GM21825 (cell line): ENCODE data around the gene TCERG1L.
"Not testable (repeated sequence)": the region's sequence is repeated elsewhere in the genome, so short reads cannot be mapped to it uniquely, and the experiment has no call there.

ENCODE experiments used
- ATAC-seq: cut with Tn5 transposase; IDR thresholded peaks from one replicate; pipeline ENCODE4 v1.9.1; 2021; ENCODE audit warnings: mild to moderate bottlenecking, moderate library complexity; ENCODE audit not compliant: unreplicated experiment

The TCERG1L gene

DNA sequence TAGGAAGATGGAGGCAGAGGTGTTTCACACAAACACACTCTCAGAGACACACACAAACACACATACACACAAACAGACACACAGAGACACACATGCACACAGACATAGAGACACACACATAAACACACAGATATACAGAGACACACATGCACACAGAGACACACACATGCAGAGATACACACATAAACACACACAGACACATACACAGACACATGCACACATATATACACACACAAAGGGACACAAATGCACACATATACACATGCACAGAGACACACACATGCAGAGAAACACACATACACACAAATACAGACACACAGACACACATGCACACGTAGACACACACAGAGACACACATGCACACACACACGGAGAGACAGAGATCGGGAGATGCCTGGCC, 163.3 kb downstream of the TCERG1L start:
- no peak for ATAC-seq

DNA sequence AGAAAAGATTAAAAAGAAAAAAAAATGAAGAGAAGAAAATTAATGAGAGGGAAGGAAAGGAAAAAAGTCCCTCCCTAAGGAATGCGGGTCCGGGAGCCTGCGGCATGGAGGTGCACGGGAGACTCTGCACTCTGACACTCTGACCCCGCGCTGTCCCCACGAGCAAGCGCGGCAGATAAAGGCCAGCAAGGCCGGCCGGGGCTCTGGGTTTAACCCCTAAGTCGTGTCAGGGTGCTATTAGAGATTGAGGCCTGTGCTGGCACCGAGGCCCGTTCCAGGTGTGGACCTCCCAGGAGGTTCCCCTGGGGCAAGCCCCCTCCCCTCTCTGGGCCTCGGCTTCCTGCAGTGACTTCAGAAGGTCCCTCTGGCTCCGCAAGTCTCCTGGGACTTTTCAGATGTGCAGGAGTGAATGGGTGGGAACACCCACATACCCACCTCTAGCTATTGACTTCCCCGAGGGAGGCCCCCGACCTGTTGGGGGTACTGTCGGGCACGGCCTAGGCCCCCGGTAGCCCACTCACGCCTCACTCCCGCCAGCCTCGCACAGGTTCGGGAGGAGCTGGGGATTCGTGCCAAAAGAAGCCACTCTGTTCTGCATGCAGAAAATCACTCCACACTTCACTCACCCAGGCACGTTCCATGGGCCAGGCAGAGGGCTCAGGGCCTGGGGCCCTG, 164.1 kb downstream of the TCERG1L start:
- no peak for ATAC-seq

DNA sequence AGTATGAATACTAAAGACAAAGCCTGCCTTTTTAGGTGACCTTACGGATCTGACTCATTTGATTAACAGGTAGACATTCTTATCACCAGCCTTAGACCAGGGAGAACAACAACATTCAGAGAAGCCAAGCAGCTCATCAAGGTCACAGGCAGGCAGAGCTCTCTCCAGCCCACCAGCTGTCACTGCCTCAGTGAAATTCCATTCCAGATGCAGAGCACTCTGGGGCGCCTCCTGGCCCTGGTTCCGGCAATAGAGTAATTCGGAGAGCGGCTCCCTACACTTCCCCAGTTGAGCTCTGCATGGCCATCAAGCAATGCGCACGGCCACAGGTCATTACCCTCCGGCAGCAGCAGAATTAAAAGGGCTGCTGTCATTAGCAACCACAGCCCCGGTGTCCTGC, 164.7 kb downstream of the TCERG1L start:
- no peak for ATAC-seq

DNA sequence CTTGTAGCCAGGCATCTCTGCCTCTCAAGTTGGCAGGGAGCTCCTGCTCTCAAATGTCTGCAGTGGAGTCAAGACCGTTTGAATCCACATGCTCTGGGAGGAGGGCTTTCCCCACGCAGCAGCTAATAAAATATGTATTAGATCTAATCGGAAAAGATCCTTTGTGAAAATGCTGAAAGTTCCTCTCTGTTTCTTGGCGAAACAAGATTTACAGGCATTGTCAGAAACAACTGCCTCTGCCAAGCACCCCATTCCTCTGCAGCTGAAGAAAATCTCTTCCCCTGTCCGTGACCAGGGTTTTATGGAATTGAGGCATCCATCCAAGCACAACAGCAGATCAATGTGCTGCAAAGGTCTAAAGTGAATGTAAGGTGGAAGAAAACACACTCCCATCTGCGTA, 165.8 kb downstream of the TCERG1L start:
- ATAC-seq = no peak

DNA sequence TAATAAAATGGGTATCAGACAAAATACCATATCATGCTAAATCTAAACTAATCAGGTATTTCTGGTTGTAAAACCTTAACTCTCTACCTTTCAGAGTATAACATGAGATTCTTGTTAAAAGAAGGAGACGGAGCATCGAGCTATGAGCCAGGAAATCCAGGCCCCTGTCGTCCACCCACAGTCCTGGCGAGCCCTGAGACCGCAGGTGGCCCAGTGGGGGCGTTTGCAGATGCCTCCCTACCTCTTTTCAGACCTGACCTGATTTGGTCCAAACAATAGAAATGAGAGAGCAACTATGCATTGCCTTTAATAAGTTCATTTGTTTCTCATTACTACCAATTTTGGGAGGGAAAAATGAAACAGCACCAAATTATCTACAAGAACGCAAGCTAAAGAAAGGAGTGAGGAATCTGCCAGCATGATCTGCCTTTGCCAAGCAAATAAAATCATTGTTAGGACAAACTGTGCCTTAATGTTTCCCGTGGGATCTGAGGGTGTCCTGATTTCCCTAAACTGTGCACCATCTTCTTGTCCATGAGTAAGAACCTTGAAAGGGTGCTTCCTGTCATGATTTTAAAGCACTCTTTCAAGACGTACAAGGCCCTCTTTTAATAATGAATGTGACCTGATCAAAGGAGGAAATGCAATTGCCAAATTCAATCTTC, 166.7 kb downstream of the TCERG1L start:
- ATAC-seq = no peak

DNA sequence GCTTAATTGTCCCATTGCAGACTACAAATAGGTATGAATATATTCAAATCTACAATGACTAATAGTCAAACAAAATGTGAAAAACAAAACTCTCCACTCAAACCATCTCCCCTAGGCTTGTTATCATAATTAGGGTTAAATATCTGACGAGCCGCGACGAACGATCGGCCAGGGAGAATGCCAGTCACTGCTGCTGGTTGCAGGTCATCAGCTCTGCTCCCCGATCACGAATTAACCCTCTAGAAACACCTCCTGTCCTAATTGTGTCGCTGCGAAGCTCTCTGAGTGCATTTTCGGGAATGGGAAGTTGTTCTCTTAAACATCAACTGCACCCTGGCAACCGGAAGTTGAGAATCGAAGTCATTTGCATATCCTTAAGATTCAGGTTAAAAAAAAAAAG, 167.3 kb downstream of the TCERG1L start:
- ATAC-seq = no peak

DNA sequence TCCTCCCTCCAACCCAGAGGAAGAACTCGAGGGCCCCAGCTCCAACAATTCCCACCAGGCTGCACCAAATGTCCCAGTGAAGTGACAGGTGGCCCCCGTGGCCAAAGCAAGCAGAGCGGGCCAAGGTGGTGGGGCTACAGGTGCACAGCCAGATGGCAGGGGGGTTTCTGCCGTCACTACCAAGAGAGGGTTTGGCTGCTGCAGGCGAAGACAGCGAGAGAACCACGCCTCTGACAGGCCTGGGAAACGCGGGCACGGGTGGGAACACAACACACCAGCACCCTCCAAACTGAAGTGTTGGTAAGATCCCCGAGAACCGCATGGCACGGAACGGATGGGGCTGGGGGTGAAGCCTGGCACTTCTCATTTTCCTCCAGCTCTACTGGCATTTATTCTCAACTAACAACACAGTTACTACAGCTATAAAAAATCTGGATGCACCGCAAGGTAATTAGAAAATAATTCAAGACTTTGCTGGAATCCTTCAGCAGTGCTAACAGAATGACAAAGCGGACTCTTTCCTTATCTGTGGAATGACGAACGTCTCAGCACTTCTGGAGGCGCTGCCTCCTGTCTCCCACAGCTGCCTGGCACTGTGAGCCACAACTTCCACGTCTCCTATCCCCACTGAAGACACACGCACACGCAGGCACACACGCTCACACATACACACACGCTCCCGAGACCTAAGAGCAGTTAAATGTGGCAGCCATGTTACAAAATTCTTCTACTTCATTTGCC, 167.9 kb downstream of the TCERG1L start:
- ATAC-seq = no peak

DNA sequence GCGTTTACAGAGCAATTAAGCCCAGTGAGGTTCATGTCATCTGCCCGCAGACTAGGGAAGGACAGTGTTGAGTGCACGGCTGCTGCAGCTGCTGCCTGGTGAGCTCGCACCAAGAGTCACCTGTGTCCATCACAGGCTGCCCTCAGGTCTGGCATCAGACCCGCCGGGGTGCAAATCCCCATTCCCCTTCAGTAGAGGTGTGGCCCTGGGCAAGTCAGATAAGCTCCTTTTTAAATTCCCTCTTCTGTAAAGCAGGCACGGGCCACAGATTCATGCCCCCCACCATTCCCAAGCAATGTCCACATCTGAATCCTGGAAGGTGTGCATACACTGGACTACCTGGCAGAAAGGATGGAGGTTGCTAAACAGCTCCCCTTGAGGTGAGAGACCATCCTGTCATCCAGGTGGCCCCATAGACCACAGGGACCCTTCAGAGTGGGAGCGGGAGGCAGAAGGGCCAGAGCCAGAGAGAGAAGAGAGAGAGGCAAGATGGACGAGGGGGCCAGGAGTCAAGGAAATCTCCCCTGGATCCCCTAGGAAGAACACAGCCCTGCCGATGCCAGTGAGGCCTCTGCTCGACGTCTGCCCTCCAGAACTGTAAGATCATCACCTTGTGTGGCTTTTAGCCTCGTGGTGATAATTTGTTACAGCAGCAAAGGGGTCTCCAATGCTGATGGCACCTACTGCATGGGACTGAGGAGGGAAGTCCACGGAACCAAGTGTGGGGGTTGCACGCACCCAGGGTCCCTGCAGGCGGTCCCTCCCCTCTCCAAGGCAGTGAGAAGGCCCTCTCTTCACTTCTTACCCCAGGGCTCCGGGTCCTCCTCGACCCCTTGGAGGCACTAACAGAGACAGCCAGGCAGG, 168.8 kb downstream of the TCERG1L start:
- no peak for ATAC-seq

DNA sequence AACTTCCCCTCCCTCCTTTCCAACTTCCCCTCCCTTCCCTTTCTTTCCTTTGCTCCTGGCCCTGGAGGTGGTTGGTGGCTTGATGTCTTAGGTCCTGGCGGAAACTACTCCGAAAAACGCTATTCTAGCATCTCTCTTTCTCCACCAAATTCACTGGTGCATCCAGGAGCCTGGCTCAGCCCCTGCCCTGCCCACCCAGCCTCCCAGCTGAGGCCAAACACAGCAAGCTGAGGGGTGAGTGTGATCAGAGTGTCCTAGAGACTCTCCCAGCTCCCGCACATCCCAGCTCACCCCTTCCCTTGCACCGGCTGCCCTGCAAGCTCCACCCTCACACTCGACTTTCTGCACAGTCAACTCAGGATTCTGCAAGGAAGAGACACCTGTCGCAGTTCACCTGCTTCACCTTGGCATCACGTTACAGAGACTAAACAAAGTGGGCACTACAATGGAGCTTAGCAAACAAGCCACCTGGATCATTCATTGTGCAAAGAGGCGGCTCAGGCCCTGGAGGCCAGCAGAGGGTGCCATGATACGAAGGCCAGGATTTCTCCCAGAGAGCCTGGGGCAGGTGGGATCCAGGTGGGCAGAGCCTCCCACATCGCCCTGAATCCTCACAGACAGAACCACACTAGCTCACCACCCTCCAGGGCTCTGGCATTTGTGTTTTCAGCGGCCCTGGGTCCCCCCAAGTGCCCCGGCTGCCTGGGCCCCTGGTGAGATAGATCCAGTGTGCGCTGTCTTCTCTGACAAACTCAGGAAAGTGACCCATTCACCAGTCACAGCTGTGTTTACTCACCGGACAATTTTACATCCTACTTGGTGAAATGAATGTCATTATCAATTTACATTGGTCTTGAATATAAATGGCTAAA, 169.6 kb downstream of the TCERG1L start:
- no peak for ATAC-seq

DNA sequence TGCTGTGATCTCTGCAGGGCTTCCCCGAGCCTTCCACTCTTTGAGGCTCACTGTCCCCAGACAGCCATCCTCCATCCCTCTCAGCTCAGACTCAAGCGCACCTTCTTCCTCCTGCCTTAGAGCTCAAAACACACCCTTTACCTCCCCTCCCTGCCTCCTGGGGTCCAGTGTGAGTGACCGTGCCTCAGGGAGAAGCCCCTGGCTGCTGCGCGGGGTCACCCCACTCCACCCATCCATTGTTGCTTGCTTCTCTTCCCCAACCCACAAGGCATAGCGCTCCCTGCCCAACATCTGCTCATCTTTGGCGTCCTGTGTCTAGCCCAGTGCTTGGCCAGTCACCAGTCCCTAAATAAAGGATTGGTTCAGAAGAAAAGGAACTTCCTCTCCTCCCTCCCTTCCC, 170.3 kb downstream of the TCERG1L start:
- no peak for ATAC-seq

DNA sequence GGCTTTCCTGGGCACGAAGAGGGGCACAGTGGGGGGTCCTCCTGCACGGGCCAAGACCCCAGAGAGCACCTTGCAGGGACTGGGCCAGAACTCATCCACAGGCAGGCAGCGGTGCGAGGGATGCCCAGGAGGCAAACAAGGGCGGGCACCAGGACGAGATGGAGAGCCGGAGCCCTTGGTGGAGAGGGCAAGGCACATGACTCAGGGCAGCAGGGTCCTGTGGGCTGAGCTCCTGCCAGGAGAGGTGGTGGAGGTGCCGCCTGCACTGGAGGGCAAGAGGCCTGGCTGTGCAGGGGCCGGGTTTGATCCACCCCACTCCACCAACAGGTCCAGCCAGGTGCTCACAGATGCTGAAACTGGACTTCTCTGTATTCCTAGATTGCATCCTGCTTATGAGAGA, 170.9 kb downstream of the TCERG1L start:
- ATAC-seq = no peak

DNA sequence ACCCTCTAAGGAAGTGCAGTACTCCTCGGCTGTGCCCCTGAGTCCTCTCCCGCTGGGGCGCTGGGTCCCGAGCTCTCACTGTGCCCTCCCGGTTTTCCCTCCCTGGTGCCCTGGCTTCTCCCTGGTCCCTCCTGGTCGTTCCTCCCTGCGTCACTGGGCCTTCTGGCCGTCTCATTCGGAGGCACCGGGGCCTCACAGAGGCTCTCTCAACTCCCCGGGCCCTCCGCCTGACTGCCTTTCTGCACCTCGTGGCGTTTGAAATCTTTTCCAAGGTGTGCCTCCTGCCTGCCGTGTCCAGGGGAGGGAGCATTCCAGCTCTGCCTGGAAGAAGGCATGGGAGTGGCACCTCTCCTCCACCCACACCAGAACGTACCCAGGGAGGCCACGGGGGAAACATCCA, 174.3 kb downstream of the TCERG1L start:
- ATAC-seq = no peak

DNA sequence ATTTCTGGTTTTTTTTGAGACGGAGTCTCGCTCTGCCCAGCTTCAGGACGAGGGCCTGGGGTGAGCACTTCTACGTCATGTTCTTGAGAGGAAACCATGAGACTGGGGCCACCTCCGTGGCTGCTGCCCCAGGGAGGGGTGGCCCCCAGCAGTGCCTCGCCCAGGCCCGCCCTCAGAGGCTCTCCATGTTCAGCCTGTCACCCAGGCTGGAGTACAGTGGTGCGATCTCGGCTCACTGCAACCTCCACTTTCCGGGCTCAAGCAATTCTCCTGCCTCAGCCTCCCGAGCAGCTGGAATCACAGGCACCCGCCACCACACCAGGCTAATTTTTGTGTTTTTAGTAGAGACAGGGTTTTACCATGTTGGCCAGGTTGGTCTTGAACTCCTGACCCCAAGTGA, 175.2 kb downstream of the TCERG1L start:
- ATAC-seq = not testable (repeated sequence)

DNA sequence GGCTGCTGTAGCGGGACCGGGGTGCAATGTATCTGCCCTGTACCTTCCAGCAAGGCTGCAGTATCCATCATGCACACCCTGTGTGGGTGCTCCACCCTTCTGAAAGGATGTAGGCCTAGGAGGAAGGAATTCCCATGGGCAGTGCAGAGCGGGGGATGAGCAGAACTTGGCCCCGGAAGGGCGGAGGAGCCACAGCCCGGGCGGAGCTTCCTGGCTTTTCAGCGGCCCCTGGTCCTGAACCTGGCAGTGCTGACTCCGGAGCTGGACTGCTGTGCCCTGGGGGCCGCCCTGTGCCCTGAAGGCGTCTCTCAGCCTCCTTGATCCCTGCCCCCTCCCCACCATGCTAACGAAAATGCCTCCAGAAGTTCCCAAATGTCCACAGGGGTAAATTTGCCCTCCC, 175.8 kb downstream of the TCERG1L start:
- no peak for ATAC-seq

DNA sequence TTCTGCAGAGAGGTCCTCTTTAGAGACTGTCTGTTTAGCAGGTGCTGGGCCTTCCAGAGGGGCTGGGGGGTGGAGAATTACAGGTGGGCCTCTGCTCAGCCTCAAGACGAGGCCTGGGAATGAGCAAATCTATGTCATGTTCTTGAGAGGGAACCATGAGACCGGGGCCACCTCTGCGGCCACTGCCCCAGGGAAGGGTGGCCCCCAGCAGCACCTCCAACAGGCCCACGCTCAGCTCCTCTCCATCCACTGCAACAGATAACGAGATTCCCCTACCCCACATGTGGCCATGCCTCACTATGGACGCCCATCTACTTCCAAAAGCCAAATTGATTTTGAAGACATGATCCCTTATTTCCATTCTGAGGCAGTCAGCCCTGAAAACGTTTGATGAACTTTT, 176.9 kb downstream of the TCERG1L start:
- no peak for ATAC-seq

DNA sequence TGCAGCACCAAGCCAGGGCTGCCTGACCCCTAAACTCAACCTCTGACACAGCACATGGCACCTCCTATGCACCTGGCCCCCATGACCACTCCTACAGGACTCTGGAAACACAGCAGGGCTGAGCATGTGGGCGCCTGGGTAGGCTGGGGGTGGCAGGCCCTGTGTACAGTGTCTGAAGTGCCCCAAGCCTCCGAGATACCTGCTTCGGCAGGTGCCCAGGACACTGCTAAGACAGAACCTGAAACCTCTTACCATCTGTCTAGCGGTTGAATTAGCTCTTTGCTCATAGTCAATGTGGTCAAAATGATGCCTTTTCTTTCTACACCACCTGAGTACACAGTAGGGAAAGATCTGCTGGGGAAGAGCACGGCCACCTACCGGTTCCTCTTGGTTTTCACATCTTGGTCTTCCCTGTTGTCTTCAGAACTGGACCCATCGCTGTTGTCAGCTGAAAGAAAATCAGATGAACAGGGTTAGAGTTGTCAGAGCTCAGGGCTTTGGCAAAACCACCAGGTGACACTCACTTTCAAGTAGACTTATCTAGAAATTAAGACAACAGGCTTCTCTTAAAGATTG, 177.4 kb downstream of the TCERG1L start:
- no peak for ATAC-seq

DNA sequence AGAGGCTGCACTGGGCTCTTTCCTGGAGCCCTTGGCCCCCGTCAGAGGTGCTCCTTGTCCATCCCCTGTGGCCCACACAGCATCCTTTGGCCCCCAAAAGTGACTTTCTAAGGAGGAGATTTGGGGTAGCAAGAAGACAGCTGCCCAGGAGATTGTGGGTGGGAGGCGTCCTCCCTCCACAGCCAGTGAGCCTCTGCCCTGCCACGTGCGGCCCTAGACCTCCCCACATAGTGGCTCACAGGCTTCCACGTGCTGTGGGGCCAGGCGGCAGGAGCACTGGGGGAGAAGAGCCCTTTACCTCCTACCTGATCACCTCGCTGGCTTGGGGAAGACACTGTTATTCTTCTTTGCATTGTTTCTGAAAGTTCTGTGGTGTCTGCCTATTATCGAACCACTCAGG, 178.8 kb downstream of the TCERG1L start:
- no peak for ATAC-seq

DNA sequence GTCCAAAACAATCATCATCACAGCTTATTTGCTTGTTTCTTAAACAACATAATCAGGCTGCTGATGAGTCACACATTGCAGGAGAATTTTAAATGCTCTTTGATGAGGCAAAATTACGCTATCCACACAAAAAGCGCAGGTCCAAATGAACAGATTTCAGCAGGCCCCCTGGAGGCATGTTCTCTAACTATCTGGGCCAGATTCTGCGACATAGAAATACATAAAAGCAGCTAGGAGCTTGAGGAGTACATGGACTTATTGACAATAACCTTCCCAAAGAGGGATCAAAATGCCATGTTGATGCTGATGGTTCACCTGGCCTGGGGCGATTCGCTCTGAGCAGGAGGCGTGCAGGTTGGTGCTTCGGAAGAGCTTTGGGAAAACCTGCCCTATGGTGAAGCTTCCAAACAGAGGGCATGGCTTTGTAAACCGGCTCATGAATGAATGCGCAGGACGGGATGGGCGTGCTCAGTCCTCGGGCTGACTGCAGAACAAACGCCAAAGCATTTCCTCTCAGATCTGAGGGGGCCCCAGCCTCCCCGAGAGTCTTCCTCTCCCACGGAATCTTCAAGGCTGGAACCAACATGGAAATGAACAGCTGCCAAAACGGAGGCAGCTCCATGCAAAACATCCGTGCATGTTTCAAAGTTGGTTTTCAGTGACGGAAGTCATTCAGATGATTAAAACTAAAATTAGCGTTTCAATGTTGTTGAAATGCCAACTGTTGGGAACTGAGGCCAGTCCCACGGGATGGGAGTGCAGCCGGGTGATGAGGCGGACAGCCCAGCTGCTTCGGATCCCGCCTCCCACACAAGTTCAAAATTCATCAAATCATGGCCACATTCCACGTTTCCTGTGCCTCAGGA, 179.6 kb downstream of the TCERG1L start:
- ATAC-seq = no peak

DNA sequence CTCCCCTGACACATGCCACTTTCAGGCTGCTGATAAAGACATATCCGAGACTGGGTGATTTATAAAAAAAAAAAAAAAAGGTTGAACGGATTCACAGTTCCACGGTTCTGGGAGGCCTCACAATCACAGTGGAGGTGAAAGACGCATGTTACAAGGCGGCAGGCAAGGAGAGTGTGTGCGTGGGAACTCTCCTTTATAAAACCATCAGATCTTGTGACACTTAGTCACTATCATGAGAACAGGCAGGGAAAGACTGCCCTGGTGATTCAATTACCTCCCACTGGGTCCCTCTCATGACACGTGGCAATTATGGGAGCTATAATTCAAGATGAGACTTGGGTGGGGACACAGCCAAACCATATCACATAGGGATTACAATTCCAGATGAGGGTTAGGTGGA, 181.5 kb downstream of the TCERG1L start:
- no peak for ATAC-seq
